GM12874 (cell line): ENCODE results near the gene TRPM3.

ENCODE experiments used
- TF ChIP-seq, protein P1 (sequence below): IDR thresholded peaks from 2 replicates; pipeline ENCODE4 v1.5.1; 2011; ENCODE audit warnings: low read depth, mild to moderate bottlenecking, control low read depth, low read length, moderate library complexity; ENCODE audit not compliant: insufficient read depth

The TRPM3 gene

DNA sequence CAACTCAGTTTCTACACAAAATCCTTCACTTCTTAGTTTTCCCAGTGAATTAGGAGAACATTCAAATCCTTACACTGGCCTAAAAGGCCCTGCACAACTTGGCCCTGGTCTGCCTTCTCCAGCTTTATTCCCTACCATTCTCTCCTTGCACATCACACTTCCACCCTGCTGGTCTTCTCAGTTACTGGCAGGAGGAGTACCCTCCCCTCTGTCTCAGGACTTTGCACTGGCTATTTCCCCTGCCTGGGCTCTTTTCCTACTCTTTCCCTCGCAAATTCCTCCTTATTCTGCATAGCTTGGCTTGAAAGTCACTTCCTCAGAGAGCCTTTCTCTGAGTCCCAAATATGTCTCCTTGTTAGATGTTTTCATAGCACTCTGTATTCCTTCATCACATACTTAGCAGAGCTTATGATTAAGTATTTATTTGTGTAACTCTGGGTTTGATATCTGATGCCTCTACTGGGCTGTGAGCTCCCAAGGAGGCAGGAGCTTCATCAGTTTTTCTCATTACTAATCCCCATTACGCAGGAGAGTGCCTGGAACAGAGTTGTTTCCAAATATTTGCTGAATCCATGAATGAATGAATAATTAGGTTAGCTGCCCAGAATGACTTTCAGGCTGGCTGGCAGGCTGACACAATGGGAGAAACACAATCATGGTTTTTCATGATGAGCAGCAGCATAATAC is 547.1 kb downstream of the TRPM3 start:
- TF ChIP-seq, protein P1, sequence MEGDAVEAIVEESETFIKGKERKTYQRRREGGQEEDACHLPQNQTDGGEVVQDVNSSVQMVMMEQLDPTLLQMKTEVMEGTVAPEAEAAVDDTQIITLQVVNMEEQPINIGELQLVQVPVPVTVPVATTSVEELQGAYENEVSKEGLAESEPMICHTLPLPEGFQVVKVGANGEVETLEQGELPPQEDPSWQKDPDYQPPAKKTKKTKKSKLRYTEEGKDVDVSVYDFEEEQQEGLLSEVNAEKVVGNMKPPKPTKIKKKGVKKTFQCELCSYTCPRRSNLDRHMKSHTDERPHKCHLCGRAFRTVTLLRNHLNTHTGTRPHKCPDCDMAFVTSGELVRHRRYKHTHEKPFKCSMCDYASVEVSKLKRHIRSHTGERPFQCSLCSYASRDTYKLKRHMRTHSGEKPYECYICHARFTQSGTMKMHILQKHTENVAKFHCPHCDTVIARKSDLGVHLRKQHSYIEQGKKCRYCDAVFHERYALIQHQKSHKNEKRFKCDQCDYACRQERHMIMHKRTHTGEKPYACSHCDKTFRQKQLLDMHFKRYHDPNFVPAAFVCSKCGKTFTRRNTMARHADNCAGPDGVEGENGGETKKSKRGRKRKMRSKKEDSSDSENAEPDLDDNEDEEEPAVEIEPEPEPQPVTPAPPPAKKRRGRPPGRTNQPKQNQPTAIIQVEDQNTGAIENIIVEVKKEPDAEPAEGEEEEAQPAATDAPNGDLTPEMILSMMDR: no peak

DNA sequence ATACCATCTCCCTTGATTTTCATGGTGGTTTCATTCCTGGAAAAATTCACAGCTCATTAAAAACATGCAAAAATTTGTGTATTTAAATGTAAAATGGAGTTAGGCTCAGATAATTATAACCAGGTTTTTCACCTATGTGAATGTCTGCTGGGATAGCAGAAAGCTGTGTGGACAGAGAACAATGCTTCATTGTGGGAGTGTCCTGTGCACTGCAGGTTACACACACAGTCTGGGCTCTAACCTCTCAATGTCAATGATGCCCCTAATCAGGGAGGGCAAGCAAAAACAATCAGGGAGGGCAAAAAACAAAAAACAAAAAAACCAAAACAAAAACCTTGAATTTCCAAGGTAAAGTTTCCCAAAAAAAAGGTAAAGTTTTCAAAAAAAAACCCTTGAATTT is 548.1 kb downstream of the TRPM3 start:
- TF ChIP-seq, protein P1: no peak

DNA sequence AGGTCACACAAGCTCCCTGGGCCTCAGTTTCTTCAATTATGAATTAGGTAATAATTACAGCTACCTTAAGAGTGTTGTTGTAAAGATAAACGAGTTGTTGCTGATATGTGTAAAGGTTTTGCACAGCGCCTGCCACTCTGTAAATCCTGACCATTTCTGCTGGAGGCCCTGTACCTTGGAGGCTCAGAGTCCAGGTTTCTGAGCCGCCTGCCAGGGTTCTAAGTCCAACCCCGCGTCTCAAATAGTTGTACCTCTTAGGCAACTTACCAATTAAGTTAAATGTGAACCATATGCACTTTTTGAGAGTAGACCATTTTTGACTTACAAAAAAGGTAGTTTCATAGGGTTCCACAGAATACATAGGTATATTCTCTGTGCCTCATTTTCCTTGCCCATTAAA is 550.2 kb downstream of the TRPM3 start:
- TF ChIP-seq, protein P1: no peak

DNA sequence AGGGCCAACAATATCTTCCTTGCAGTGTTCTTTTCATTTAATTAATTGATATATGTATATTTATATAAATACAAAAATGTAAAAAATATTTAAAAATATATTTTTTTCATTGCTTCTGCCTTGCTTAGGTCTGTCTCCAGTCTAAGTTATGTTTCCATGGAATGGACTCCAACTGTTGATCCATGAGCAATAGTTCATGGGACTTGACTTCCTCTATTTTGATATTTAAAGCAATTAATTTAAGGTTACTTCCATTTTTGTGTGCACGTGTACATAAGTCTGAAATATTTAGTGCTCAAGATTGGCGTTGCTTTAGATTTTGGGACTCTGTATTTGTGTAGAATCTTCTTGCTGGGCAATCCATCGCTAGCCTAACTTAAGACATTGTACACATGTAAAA is 551.6 kb downstream of the TRPM3 start:
- TF ChIP-seq, protein P1: no peak

DNA sequence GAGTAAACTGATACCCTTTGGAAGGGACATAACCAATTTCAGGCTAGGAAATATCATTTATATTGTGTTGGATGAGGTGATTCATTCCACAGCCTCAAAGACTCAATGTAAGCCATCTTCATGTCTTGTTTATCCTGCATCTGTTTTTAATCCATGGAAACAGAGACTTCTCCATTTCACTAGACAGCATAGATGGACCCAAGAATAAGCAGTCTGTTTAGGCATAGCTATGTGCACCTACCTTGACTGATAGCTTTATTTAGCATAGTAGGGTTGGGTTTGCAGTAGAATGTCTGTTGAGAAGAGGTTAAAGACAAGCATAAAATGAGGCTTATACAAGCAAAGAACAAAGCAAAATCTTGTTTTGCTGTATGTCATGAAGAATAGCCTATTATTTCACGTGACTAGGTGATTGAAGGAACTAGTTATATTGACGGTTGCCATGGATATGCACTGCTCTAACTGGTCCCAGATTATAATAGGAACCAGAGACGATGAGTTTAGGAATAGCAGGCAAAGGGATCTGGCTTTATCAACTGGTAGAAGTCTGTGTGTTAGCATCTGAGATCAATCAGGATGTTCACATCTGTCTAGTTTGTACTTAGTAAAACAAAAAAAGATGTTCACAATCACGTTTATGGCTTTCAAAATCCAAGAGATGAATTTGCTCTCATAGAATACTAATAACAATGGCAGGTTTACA is 552.2 kb downstream of the TRPM3 start:
- TF ChIP-seq, protein P1: no peak

DNA sequence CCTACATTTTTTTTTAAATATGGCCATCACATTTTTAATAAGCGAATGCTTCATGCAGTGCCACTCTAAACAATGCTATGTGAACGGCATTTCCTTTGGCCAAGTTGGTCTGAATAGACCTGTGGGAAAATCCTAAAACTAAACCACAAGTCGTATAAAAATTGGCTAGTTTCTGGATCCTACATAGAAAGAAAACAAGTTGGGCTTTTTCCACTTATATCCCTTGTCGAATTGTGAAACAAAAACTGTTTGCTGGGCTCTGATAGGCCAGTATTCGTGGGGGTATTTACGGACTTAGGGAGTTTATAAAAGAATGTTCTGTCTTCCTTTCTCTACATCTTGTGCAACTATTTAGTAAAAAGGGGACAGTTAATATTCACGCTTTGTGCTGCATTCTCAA is 553.9 kb downstream of the TRPM3 start:
- TF ChIP-seq, protein P1: no peak

DNA sequence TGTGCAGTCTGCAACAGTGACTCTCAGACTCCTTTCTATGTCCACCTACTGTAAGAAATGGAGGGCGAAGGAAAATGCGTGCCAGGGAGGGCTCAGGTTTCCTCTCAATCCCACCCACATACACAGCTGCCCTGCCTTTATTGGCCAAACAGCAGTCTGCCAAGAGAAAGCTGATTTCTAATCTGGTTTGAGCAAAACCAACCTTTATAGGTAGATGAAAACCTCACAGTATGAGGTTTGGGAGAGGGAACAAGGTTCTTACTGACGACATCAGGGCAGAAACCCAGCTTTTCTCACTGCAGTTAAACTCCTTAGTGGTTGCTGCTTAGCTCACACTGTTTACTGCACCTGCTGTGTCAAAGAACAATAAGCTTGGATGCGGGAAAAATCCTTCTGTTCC is 554.7 kb downstream of the TRPM3 start:
- TF ChIP-seq, protein P1: no peak
